ENCODE measurements around the gene CHPF2.

DNA sequence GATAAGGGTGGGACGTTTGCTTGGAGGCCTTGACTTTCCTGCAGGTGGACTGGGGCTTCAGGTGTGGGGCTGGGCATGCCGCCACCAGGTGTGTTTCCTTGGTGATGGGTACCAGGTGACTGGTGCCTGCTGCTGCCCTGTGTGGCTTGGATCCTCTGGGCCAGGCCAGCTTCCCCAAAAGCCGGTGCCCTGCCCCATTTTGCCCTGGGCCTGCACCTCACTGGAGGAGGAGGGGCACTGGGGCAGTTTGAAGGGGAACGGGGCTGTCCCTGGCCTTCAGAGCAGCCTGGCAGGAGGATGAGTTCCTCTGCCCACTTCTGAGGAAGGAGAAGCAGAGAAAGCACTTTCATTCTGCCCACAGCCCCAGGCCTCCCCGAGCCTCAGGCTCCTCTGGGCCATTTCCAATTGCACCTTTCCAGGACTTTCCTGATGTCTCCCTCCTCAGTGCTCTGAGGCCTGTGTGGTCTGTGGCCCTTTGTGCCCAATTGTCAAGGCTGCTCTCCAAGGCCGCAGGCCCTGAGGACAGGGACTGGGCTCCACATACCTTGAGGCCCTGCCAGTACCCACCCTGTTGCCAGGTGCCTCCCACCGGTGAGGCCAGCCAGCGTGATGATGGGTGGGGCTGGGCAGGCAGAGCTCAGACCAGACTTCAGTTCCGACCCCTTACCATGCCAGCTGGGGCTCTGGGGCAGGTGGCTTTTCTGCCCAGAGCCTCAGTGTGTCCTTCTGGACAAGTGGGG lies 41.5 kb downstream of the CHPF2 start:
- TF ChIP-seq, protein P1, sequence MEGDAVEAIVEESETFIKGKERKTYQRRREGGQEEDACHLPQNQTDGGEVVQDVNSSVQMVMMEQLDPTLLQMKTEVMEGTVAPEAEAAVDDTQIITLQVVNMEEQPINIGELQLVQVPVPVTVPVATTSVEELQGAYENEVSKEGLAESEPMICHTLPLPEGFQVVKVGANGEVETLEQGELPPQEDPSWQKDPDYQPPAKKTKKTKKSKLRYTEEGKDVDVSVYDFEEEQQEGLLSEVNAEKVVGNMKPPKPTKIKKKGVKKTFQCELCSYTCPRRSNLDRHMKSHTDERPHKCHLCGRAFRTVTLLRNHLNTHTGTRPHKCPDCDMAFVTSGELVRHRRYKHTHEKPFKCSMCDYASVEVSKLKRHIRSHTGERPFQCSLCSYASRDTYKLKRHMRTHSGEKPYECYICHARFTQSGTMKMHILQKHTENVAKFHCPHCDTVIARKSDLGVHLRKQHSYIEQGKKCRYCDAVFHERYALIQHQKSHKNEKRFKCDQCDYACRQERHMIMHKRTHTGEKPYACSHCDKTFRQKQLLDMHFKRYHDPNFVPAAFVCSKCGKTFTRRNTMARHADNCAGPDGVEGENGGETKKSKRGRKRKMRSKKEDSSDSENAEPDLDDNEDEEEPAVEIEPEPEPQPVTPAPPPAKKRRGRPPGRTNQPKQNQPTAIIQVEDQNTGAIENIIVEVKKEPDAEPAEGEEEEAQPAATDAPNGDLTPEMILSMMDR (IDR thresholded peaks at IDR 0.05) = no peak
- TF ChIP-seq ZFX (IDR thresholded peaks at IDR 0.05; ENCODE audit: borderline replicate concordance) = no peak

All from 22Rv1 (cell line).